ENCODE results near the gene CGB2.

The CGB2 gene

GRCh38 chr19:49080392-49080791 lies 48.7 kb downstream of the CGB2 start:
- Histone ChIP-seq H3K27me3 (ENCODE audit: insufficient read depth, poor library complexity, severe bottlenecking) (no peaks in the 10 kb centered on the region), H3K36me3 (ENCODE audit: low read depth) (no peaks in the 10 kb centered on the region), H3K27ac (ENCODE audit: poor library complexity, severe bottlenecking) (no peak overlapping the region), H3K4me3 (ENCODE audit: severe bottlenecking) (no peak overlapping the region), H3K4me1 (ENCODE audit: insufficient read depth, poor library complexity, severe bottlenecking) (no peaks in the 10 kb centered on the region), H3K9me3 (ENCODE audit: severe bottlenecking) (no peaks in the 10 kb centered on the region)
- TF ChIP-seq CTCF (IDR thresholded peaks at IDR 0.05; ENCODE audit: poor library complexity, severe bottlenecking) = no peak
- no peak for ATAC-seq (ENCODE audit: low read depth)
- DNase-seq (ENCODE audit: low spot score) = no peak

GRCh38 chr19:49081273-49081672 lies 49.6 kb downstream of the CGB2 start:
- Histone ChIP-seq H3K4me3 (ENCODE audit: severe bottlenecking) (no peak overlapping the region), H3K27ac (ENCODE audit: poor library complexity, severe bottlenecking) (no peak overlapping the region), H3K27me3 (ENCODE audit: insufficient read depth, poor library complexity, severe bottlenecking) (no peaks in the 10 kb centered on the region), H3K36me3 (ENCODE audit: low read depth) (peaks cover 2% of the 10 kb centered on the region), H3K9me3 (ENCODE audit: severe bottlenecking) (no peaks in the 10 kb centered on the region), H3K4me1 (ENCODE audit: insufficient read depth, poor library complexity, severe bottlenecking) (no peaks in the 10 kb centered on the region)
- ATAC-seq (ENCODE audit: low read depth) (no peak), DNase-seq (ENCODE audit: low spot score) (no peak)
- TF ChIP-seq CTCF (IDR thresholded peaks at IDR 0.05; ENCODE audit: poor library complexity, severe bottlenecking) = no peak
